ENCODE measurements around the gene EPM2A. TPM values are rescaled to one million over a fixed set of nuclear protein-coding genes. Genes with fewer than 3 reads are reported as not detected.

The EPM2A gene
- total RNA-seq, 1 experiment from 2014 or later: 6.4 TPM

DNA sequence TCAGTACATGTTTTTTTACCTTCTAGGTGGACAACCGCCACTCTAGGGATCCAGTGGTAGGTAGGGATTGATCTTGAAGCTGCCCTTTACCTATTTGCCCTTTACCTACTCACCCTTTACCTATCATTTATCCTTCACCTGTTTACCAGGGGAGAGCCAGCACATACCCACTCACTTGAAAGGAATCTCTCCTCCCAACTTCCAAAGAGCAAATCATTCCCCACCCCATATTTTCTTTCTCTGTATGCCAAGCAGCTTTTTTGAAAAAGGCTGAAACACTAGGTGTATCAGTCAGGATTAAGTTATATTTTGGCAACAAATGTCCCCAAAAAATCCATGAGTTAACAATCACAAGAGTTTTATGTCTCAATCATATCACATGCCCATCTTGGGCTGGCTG, 10.5 kb upstream of the EPM2A start:
- Histone ChIP-seq H3K27ac (ENCODE audit: low read depth, low read length) (no peak overlapping the region), H3K9ac (ENCODE audit: low read length) (no peak overlapping the region), H2AFZ (ENCODE audit: low read depth, low read length, poor library complexity, severe bottlenecking) (no peak overlapping the region), H3K9me2 (ENCODE audit: insufficient read depth) (no peaks in the 10 kb centered on the region; the same call in 1 of the 2 replicates), H3K4me1 (ENCODE audit: control insufficient read depth in 1 of 2, insufficient read depth in 2 of 2, low read length in 2 of 2) (peaks cover 6 to 8% of the 10 kb centered on the region in 2 experiments), H4K20me1 (ENCODE audit: insufficient read depth) (no peaks in the 10 kb centered on the region), H3K4me3 (replicated peaks in 1 of 2; ENCODE audit: low read depth in 1 of 2, low read length in 2 of 2) (no peak overlapping the region), H3K79me2 (ENCODE audit: insufficient read depth, low read length) (no peaks in the 10 kb centered on the region), H3K36me3 (ENCODE audit: control insufficient read depth in 1 of 2, insufficient read depth in 2 of 2, low read length in 2 of 2) (no peaks in the 10 kb centered on the region), H3K4me2 (ENCODE audit: low read length) (no peak overlapping the region), H3K27me3 (ENCODE audit: insufficient read depth, low read length) (no peaks in the 10 kb centered on the region), H3K9me3 (ENCODE audit: control insufficient read depth in 1 of 2, insufficient read depth in 1 of 2, low read depth in 1 of 2, low read length in 2 of 2) (no peaks in the 10 kb centered on the region)
- intact Hi-C loops (cut with micrococcal nuclease): no loop called here
- POLR2A ChIA-PET: no interaction called here
- ATAC-seq (no peak), DNase-seq (ENCODE audit: low read depth, low spot score) (no peak)
- CTCF ChIA-PET: no interaction called here
- TF ChIP-seq JUND (IDR thresholded peaks at IDR 0.05) (no peak), EZH2 (IDR thresholded peaks at IDR 0.05) (no peak), ZFX (IDR thresholded peaks at IDR 0.05) (no peak), SRF (IDR thresholded peaks at IDR 0.05; ENCODE audit: low read depth) (no peak), TCF7L2 (IDR thresholded peaks at IDR 0.05; ENCODE audit: borderline replicate concordance, extremely low read depth, insufficient read depth, insufficient read length) (no peak), ELF1 (IDR thresholded peaks at IDR 0.05; ENCODE audit: borderline replicate concordance, low read depth) (no peak), YY1 (IDR thresholded peaks at IDR 0.05; ENCODE audit: extremely low read depth, insufficient replicate concordance, low read depth, low read length) (no peak), EZH2phosphoT487 (IDR thresholded peaks at IDR 0.05; ENCODE audit: borderline replicate concordance) (no peak), ZNF274 (IDR thresholded peaks at IDR 0.05; ENCODE audit: low read depth, low read length) (no peak)
- TF ChIP-seq, protein P1, sequence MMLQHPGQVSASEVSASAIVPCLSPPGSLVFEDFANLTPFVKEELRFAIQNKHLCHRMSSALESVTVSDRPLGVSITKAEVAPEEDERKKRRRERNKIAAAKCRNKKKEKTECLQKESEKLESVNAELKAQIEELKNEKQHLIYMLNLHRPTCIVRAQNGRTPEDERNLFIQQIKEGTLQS (IDR thresholded peaks at IDR 0.05): no peak
- TF ChIP-seq, protein P2, sequence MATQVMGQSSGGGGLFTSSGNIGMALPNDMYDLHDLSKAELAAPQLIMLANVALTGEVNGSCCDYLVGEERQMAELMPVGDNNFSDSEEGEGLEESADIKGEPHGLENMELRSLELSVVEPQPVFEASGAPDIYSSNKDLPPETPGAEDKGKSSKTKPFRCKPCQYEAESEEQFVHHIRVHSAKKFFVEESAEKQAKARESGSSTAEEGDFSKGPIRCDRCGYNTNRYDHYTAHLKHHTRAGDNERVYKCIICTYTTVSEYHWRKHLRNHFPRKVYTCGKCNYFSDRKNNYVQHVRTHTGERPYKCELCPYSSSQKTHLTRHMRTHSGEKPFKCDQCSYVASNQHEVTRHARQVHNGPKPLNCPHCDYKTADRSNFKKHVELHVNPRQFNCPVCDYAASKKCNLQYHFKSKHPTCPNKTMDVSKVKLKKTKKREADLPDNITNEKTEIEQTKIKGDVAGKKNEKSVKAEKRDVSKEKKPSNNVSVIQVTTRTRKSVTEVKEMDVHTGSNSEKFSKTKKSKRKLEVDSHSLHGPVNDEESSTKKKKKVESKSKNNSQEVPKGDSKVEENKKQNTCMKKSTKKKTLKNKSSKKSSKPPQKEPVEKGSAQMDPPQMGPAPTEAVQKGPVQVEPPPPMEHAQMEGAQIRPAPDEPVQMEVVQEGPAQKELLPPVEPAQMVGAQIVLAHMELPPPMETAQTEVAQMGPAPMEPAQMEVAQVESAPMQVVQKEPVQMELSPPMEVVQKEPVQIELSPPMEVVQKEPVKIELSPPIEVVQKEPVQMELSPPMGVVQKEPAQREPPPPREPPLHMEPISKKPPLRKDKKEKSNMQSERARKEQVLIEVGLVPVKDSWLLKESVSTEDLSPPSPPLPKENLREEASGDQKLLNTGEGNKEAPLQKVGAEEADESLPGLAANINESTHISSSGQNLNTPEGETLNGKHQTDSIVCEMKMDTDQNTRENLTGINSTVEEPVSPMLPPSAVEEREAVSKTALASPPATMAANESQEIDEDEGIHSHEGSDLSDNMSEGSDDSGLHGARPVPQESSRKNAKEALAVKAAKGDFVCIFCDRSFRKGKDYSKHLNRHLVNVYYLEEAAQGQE (IDR thresholded peaks at IDR 0.05; ENCODE audit: low read depth): no peak
- TF ChIP-seq, protein P3, sequence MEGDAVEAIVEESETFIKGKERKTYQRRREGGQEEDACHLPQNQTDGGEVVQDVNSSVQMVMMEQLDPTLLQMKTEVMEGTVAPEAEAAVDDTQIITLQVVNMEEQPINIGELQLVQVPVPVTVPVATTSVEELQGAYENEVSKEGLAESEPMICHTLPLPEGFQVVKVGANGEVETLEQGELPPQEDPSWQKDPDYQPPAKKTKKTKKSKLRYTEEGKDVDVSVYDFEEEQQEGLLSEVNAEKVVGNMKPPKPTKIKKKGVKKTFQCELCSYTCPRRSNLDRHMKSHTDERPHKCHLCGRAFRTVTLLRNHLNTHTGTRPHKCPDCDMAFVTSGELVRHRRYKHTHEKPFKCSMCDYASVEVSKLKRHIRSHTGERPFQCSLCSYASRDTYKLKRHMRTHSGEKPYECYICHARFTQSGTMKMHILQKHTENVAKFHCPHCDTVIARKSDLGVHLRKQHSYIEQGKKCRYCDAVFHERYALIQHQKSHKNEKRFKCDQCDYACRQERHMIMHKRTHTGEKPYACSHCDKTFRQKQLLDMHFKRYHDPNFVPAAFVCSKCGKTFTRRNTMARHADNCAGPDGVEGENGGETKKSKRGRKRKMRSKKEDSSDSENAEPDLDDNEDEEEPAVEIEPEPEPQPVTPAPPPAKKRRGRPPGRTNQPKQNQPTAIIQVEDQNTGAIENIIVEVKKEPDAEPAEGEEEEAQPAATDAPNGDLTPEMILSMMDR (IDR thresholded peaks at IDR 0.05 in 2 of 3, conservative IDR thresholded peaks at IDR 0.05 in 1 of 3; ENCODE audit: borderline replicate concordance in 1 of 3, insufficient read depth in 1 of 3, low read depth in 2 of 3, low read length in 2 of 3): no peak
- TF ChIP-seq, protein P4, sequence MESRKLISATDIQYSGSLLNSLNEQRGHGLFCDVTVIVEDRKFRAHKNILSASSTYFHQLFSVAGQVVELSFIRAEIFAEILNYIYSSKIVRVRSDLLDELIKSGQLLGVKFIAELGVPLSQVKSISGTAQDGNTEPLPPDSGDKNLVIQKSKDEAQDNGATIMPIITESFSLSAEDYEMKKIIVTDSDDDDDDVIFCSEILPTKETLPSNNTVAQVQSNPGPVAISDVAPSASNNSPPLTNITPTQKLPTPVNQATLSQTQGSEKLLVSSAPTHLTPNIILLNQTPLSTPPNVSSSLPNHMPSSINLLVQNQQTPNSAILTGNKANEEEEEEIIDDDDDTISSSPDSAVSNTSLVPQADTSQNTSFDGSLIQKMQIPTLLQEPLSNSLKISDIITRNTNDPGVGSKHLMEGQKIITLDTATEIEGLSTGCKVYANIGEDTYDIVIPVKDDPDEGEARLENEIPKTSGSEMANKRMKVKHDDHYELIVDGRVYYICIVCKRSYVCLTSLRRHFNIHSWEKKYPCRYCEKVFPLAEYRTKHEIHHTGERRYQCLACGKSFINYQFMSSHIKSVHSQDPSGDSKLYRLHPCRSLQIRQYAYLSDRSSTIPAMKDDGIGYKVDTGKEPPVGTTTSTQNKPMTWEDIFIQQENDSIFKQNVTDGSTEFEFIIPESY (IDR thresholded peaks at IDR 0.05; ENCODE audit: extremely low read depth, insufficient replicate concordance, low read length): no peak
- TF ChIP-seq, protein P5, sequence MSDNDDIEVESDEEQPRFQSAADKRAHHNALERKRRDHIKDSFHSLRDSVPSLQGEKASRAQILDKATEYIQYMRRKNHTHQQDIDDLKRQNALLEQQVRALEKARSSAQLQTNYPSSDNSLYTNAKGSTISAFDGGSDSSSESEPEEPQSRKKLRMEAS (IDR thresholded peaks at IDR 0.05): no peak
- RAD21 ChIA-PET (ENCODE audit: low non-redundant PET in 1 of 2, low total read pairs in 2 of 2, uncharacterized antibody in 2 of 2, unreplicated experiment in 2 of 2): no interaction called here
- no TSS peak for BruUV-seq (replicated peaks)
